HG03469 (cell line): ENCODE measurements around the gene DND1.
"Not testable (repeated sequence)": the region's sequence is repeated elsewhere in the genome, so short reads cannot be mapped to it uniquely, and the experiment has no call there.

Experiments used
- ATAC-seq: cut with Tn5 transposase; IDR thresholded peaks from one replicate; pipeline ENCODE4 v1.9.1; 2021; ENCODE audit warnings: mild to moderate bottlenecking, moderate library complexity, moderate number of reproducible peaks; ENCODE audit not compliant: unreplicated experiment

DND1 gene

GRCh38 chr5:140673187-140673976 is at the start of gene DND1:
TSS of gene DND1 (minus strand) at chr5:140673576. CDS start at chr5:140673542, 34 bp downstream.
- no peak for ATAC-seq

GRCh38 chr5:140721395-140721794 is 48.0 kb upstream of the DND1 start:
- not testable (repeated sequence) for ATAC-seq

- ATAC-seq: not testable (repeated sequence)
These were observed 47.4 kb upstream of the DND1 start for GRCh38 chr5:140720738-140721137.

- no peak for ATAC-seq
These were observed 44.9 kb upstream of the DND1 start for GRCh38 chr5:140718266-140718592.

GRCh38 chr5:140716238-140716637 is 42.9 kb upstream of the DND1 start:
- ATAC-seq: not testable (repeated sequence)

- ATAC-seq: no peak
These were observed 40.3 kb upstream of the DND1 start for GRCh38 chr5:140713562-140714094.

GRCh38 chr5:140711794-140712193 is 38.4 kb upstream of the DND1 start:
- no peak for ATAC-seq

GRCh38 chr5:140710899-140711552 is 37.6 kb upstream of the DND1 start:
- peak; percentile 89 for ATAC-seq

GRCh38 chr5:140708787-140709186 is 35.4 kb upstream of the DND1 start:
- ATAC-seq: not testable (repeated sequence)

GRCh38 chr5:140707812-140708211 is 34.4 kb upstream of the DND1 start:
- no peak for ATAC-seq

- ATAC-seq: peak; percentile 90
These were observed 27.1 kb upstream of the DND1 start, which contains the start of gene ZMAT2 for GRCh38 chr5:140700177-140701144. TSS of gene ZMAT2 (plus strand) at chr5:140700447. CDS start at chr5:140700461, 14 bp downstream.

- no peak for ATAC-seq
These were observed 23.6 kb upstream of the DND1 start for GRCh38 chr5:140696891-140697492.

- ATAC-seq: no peak
These were observed 20.9 kb upstream of the DND1 start for GRCh38 chr5:140694276-140694675.

GRCh38 chr5:140690941-140691924 is 17.9 kb upstream of the DND1 start, which contains the start of the genes HARS1 and HARS2:
TSS of gene HARS1 (minus strand) at chr5:140691370. CDS start at chr5:140691304, 66 bp downstream.
TSS of gene HARS2 (plus strand) at chr5:140691455. CDS start at chr5:140691649, 194 bp downstream.
- ATAC-seq: peak; percentile 90

GRCh38 chr5:140690376-140690932 is 17.1 kb upstream of the DND1 start:
- no peak for ATAC-seq

GRCh38 chr5:140678993-140679392 is 5.6 kb upstream of the DND1 start:
- ATAC-seq: no peak

- ATAC-seq: no peak
These were observed 4.6 kb upstream of the DND1 start for GRCh38 chr5:140677947-140678346.

GRCh38 chr5:140674629-140675028 is 1.3 kb upstream of the DND1 start:
- ATAC-seq: no peak

- no peak for ATAC-seq
These were observed 835 bp upstream of the DND1 start for GRCh38 chr5:140674211-140674610.
